Esophagus squamous epithelium (tissue), 5 donors: ENCODE measurements around the gene INO80E. TPM values are rescaled to one million over a fixed set of nuclear protein-coding genes. Genes with fewer than 3 reads are reported as not detected.

Experiments used
- DNase-seq: peaks from one replicate; lab custom pipeline; 2025; lab: John Stamatoyannopoulos, UW
- H3K27ac ChIP-seq, 4 donors: fragments of 200-600 bp; sonication (generic); one replicate each; pipeline ENCODE4 v1.5.1; 2016 to 2019; ENCODE audit warnings: mild to moderate bottlenecking in 1 of 4
- H3K27me3 ChIP-seq, 4 donors: fragments of 200-600 bp; sonication (generic); 1 replicate in 3 of 4; 2 replicates in 1 of 4; pipeline versions ENCODE4 v1.5.1 to v1.6.0; 2017 to 2021; ENCODE audit warnings: antibody characterized with exemption in 1 of 4
- H3K36me3 ChIP-seq, 3 donors: fragments of 200-600 bp; sonication (generic); one replicate each; pipeline ENCODE4 v1.5.1; 2016 to 2019
- H3K4me1 ChIP-seq, 3 donors: fragments of 200-600 bp; sonication (generic); one replicate each; pipeline ENCODE4 v1.5.1; 2017 to 2019
- H3K4me3 ChIP-seq, 4 donors: fragments of 200-600 bp; sonication (generic); 1 replicate in 3 of 4; 2 replicates in 1 of 4; pipeline ENCODE4 v1.5.1; 2016 to 2019; ENCODE audit warnings: mild to moderate bottlenecking in 2 of 4, moderate library complexity in 1 of 4
- H3K9me3 ChIP-seq, 3 donors: fragments of 200-600 bp; sonication (generic); one replicate each; pipeline ENCODE4 v1.5.1; 2016 to 2019
- CTCF ChIP-seq, 6 experiments: fragments of 450-650 bp in 4 of 6; fragments of 200-600 bp in 2 of 6; sonication (generic) in 2 of 6; IDR thresholded peaks; one replicate each; pipeline ENCODE4 v1.5.1; 2016 to 2019; ENCODE audit warnings: antibody characterized with exemption in 6 of 6, mild to moderate bottlenecking in 4 of 6, moderate library complexity in 4 of 6
- POLR2A ChIP-seq, 4 donors: fragments of 450-650 bp; IDR thresholded peaks; one replicate each; pipeline ENCODE4 v1.6.1; 2017; ENCODE audit warnings: antibody characterized with exemption in 4 of 4, mild to moderate bottlenecking in 4 of 4, moderate library complexity in 3 of 4
- WGBS, 2 donors: methylation state at CpG; one replicate each; pipeline ENCODE4 v1.1.5; 2018; 5-methylcytosine and 5-hydroxymethylcytosine counted together
- intact Hi-C: fragments of 100-400 bp; cut with DNase I; formaldehyde crosslinking; loops from one replicate; pipeline ENCODE4 v1.15.0; 2022
- total RNA-seq, 4 donors: library from RNA; depleted of rRNA; stranded (reverse); fragments of >200 nt; gene quantifications; one replicate each; pipeline ENCODE4 v1.1.0, GENCODE V29; 2016
- donor health status: DM: yes; HTN: yes; CAD: no.

Gene INO80E
- 10 to 100 TPM; 34.3 to 59.9 (median 48.0) TPM for total RNA-seq

GRCh38 chr16:29995911-29996765 is at the start of gene INO80E:
Gene INO80E, plus strand, starts transcription at chr16:29996241. Its CDS starts 70 bp downstream, at chr16:29996311.
- TF ChIP-seq POLR2A (IDR thresholded peaks at IDR 0.05): peak in 2 of 4 donors; percentile 18 to 39
- peak in 1 of 6 experiments; percentile 24 for TF ChIP-seq CTCF (IDR thresholded peaks at IDR 0.05)
- Histone ChIP-seq H3K36me3 (peaks cover 0 to 66% (median 28%) of the 10 kb centered on the region in 3 donors), H3K27ac (peak within 1 kb of the TSS; percentile 90 to 98 (median 96)), H3K4me1 (peaks cover 19 to 35% (median 20%) of the 10 kb centered on the region in 3 donors), H3K27me3 (no peaks in the 10 kb centered on the region), H3K4me3 (peak within 1 kb of the TSS; percentile 58 to 96 (median 82)), H3K9me3 (no peaks in the 10 kb centered on the region)
- intact Hi-C loops: no loop called here
- peak; percentile 83 for DNase-seq
- 0 to 1% methylated on average over 27 to 37 of the region's 65 CpGs for WGBS, 2 donors

GRCh38 chr16:29947897-29948296 is 48.1 kb upstream of the INO80E start:
- intact Hi-C loops: no loop called here
- Histone ChIP-seq H3K9me3 (no peaks in the 10 kb centered on the region), H3K4me1 (peaks cover 0 to 13% (median 4%) of the 10 kb centered on the region in 3 donors), H3K27ac (no peak overlapping the region), H3K36me3 (no peaks in the 10 kb centered on the region), H3K27me3 (no peaks in the 10 kb centered on the region), H3K4me3 (no peak overlapping the region)
- no peak for DNase-seq
- TF ChIP-seq POLR2A (IDR thresholded peaks at IDR 0.05): no peak
- TF ChIP-seq CTCF (IDR thresholded peaks at IDR 0.05): no peak
- 69 to 86% methylated on average over 2 of the region's 2 CpGs for WGBS, 2 donors

- no peak overlapping the region for H3K4me3 ChIP-seq
- no peak overlapping the region for H3K27ac ChIP-seq
- H3K9me3 ChIP-seq: no peaks in the 10 kb centered on the region
- intact Hi-C loops: no loop called here
- no peak for TF ChIP-seq CTCF (IDR thresholded peaks at IDR 0.05)
- TF ChIP-seq POLR2A (IDR thresholded peaks at IDR 0.05): no peak
- H3K36me3 ChIP-seq: no peaks in the 10 kb centered on the region
- H3K27me3 ChIP-seq: no peaks in the 10 kb centered on the region
- no peaks in the 10 kb centered on the region for H3K4me1 ChIP-seq
- WGBS, 2 donors: 83 to 95% methylated on average over 3 to 4 of the region's 4 CpGs
- DNase-seq: no peak
Observed at GRCh38 chr16:29950806-29951461, 45.1 kb upstream of the INO80E start.

GRCh38 chr16:29951625-29952365 is 44.2 kb upstream of the INO80E start:
- Histone ChIP-seq H3K4me3 (no peak overlapping the region), H3K36me3 (no peaks in the 10 kb centered on the region), H3K27me3 (no peaks in the 10 kb centered on the region), H3K27ac (no peak overlapping the region), H3K4me1 (no peaks in the 10 kb centered on the region), H3K9me3 (no peaks in the 10 kb centered on the region)
- WGBS, 2 donors: 68 to 77% methylated on average over 3 to 5 of the region's 8 CpGs
- DNase-seq: no peak
- intact Hi-C loops: no loop called here
- no peak for TF ChIP-seq CTCF (IDR thresholded peaks at IDR 0.05)
- TF ChIP-seq POLR2A (IDR thresholded peaks at IDR 0.05): no peak
